Measurements from ENCODE around the gene RNF220. TPM values are rescaled to one million over a fixed set of nuclear protein-coding genes. Genes with fewer than 3 reads are reported as not detected.

RNF220 gene
- total RNA-seq, 1 experiment from 2014 or later, result 128 TPM

DNA sequence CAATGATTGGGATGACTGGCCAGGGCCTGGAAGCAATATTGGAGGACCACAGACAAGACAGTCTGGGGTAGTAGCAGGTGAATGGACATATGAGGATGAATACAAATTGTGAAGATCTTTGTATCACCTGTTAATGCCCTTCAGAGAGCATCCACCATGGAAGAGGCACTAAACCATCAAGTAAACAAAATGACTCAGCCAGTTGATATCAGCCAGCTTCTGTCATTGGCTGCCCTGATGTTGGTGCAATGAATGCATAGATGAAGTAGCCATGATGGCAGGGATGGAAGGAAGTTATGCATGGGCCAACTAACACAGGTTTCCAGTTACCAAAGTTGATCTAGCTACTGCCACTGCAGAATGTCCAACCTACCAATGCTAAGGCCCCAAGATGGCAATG is 33.8 kb upstream of the RNF220 start:
- no peak overlapping the region for H3K4me3 Mint-ChIP-seq
- peaks cover 11% of the 10 kb centered on the region for H3K4me1 Mint-ChIP-seq
- DNase-seq (ENCODE audit: low spot score) (no peak), ATAC-seq (no peak)
- TF ChIP-seq, protein P1, sequence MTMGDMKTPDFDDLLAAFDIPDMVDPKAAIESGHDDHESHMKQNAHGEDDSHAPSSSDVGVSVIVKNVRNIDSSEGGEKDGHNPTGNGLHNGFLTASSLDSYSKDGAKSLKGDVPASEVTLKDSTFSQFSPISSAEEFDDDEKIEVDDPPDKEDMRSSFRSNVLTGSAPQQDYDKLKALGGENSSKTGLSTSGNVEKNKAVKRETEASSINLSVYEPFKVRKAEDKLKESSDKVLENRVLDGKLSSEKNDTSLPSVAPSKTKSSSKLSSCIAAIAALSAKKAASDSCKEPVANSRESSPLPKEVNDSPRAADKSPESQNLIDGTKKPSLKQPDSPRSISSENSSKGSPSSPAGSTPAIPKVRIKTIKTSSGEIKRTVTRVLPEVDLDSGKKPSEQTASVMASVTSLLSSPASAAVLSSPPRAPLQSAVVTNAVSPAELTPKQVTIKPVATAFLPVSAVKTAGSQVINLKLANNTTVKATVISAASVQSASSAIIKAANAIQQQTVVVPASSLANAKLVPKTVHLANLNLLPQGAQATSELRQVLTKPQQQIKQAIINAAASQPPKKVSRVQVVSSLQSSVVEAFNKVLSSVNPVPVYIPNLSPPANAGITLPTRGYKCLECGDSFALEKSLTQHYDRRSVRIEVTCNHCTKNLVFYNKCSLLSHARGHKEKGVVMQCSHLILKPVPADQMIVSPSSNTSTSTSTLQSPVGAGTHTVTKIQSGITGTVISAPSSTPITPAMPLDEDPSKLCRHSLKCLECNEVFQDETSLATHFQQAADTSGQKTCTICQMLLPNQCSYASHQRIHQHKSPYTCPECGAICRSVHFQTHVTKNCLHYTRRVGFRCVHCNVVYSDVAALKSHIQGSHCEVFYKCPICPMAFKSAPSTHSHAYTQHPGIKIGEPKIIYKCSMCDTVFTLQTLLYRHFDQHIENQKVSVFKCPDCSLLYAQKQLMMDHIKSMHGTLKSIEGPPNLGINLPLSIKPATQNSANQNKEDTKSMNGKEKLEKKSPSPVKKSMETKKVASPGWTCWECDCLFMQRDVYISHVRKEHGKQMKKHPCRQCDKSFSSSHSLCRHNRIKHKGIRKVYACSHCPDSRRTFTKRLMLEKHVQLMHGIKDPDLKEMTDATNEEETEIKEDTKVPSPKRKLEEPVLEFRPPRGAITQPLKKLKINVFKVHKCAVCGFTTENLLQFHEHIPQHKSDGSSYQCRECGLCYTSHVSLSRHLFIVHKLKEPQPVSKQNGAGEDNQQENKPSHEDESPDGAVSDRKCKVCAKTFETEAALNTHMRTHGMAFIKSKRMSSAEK (CRISPR knock-in tag; IDR thresholded peaks at IDR 0.05; ENCODE audit: borderline replicate concordance), result no peak
- no peak for TF ChIP-seq GTF2I (CRISPR knock-in tag; conservative IDR thresholded peaks at IDR 0.05)
- TF ChIP-seq FOXJ3 (CRISPR knock-in tag; IDR thresholded peaks at IDR 0.05; ENCODE audit: borderline replicate concordance), result no peak
- TF ChIP-seq, protein P2, sequence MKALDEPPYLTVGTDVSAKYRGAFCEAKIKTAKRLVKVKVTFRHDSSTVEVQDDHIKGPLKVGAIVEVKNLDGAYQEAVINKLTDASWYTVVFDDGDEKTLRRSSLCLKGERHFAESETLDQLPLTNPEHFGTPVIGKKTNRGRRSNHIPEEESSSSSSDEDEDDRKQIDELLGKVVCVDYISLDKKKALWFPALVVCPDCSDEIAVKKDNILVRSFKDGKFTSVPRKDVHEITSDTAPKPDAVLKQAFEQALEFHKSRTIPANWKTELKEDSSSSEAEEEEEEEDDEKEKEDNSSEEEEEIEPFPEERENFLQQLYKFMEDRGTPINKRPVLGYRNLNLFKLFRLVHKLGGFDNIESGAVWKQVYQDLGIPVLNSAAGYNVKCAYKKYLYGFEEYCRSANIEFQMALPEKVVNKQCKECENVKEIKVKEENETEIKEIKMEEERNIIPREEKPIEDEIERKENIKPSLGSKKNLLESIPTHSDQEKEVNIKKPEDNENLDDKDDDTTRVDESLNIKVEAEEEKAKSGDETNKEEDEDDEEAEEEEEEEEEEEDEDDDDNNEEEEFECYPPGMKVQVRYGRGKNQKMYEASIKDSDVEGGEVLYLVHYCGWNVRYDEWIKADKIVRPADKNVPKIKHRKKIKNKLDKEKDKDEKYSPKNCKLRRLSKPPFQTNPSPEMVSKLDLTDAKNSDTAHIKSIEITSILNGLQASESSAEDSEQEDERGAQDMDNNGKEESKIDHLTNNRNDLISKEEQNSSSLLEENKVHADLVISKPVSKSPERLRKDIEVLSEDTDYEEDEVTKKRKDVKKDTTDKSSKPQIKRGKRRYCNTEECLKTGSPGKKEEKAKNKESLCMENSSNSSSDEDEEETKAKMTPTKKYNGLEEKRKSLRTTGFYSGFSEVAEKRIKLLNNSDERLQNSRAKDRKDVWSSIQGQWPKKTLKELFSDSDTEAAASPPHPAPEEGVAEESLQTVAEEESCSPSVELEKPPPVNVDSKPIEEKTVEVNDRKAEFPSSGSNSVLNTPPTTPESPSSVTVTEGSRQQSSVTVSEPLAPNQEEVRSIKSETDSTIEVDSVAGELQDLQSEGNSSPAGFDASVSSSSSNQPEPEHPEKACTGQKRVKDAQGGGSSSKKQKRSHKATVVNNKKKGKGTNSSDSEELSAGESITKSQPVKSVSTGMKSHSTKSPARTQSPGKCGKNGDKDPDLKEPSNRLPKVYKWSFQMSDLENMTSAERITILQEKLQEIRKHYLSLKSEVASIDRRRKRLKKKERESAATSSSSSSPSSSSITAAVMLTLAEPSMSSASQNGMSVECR (CRISPR knock-in tag; IDR thresholded peaks at IDR 0.05; ENCODE audit: borderline replicate concordance), result no peak
- TF ChIP-seq CREM (CRISPR knock-in tag; IDR thresholded peaks at IDR 0.05), result no peak
- no peak for TF ChIP-seq OVOL2 (CRISPR knock-in tag; IDR thresholded peaks at IDR 0.05; ENCODE audit: borderline replicate concordance)
- no peak for TF ChIP-seq RELA (CRISPR knock-in tag; IDR thresholded peaks at IDR 0.05; ENCODE audit: borderline replicate concordance)
- TF ChIP-seq ESRRA (CRISPR knock-in tag; IDR thresholded peaks at IDR 0.05; ENCODE audit: borderline replicate concordance), result no peak
- no peak for TF ChIP-seq ATF1 (CRISPR knock-in tag; IDR thresholded peaks at IDR 0.05)
- TF ChIP-seq, protein P3, sequence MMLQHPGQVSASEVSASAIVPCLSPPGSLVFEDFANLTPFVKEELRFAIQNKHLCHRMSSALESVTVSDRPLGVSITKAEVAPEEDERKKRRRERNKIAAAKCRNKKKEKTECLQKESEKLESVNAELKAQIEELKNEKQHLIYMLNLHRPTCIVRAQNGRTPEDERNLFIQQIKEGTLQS (CRISPR knock-in tag; conservative IDR thresholded peaks at IDR 0.05), result no peak
- TF ChIP-seq, protein P4, sequence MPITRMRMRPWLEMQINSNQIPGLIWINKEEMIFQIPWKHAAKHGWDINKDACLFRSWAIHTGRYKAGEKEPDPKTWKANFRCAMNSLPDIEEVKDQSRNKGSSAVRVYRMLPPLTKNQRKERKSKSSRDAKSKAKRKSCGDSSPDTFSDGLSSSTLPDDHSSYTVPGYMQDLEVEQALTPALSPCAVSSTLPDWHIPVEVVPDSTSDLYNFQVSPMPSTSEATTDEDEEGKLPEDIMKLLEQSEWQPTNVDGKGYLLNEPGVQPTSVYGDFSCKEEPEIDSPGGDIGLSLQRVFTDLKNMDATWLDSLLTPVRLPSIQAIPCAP (CRISPR knock-in tag; IDR thresholded peaks at IDR 0.05), result no peak
- TF ChIP-seq, protein P5, sequence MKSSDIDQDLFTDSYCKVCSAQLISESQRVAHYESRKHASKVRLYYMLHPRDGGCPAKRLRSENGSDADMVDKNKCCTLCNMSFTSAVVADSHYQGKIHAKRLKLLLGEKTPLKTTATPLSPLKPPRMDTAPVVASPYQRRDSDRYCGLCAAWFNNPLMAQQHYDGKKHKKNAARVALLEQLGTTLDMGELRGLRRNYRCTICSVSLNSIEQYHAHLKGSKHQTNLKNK (CRISPR knock-in tag; IDR thresholded peaks at IDR 0.05), result no peak
- no peak for TF ChIP-seq TEAD1 (CRISPR knock-in tag; IDR thresholded peaks at IDR 0.05)
- TF ChIP-seq, protein P6, sequence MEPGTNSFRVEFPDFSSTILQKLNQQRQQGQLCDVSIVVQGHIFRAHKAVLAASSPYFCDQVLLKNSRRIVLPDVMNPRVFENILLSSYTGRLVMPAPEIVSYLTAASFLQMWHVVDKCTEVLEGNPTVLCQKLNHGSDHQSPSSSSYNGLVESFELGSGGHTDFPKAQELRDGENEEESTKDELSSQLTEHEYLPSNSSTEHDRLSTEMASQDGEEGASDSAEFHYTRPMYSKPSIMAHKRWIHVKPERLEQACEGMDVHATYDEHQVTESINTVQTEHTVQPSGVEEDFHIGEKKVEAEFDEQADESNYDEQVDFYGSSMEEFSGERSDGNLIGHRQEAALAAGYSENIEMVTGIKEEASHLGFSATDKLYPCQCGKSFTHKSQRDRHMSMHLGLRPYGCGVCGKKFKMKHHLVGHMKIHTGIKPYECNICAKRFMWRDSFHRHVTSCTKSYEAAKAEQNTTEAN (CRISPR knock-in tag; IDR thresholded peaks at IDR 0.05), result no peak
- TF ChIP-seq, protein P7, sequence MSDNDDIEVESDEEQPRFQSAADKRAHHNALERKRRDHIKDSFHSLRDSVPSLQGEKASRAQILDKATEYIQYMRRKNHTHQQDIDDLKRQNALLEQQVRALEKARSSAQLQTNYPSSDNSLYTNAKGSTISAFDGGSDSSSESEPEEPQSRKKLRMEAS (CRISPR knock-in tag; IDR thresholded peaks at IDR 0.05), result no peak
- TF ChIP-seq HMGXB4 (CRISPR knock-in tag; IDR thresholded peaks at IDR 0.05), result no peak
- POLR2A ChIA-PET, result no interaction called here
- CTCF ChIA-PET, result no interaction called here
- H3K36me3 Mint-ChIP-seq, result no peaks in the 10 kb centered on the region
- no peaks in the 10 kb centered on the region for H3K9me3 Mint-ChIP-seq
- peaks cover 20% of the 10 kb centered on the region for H3K27me3 Mint-ChIP-seq (ENCODE audit: low read depth)
- no peak overlapping the region for H3K27ac Mint-ChIP-seq

Data from WTC11 (cell line).